ENCODE data around the gene CTU2.

DNA sequence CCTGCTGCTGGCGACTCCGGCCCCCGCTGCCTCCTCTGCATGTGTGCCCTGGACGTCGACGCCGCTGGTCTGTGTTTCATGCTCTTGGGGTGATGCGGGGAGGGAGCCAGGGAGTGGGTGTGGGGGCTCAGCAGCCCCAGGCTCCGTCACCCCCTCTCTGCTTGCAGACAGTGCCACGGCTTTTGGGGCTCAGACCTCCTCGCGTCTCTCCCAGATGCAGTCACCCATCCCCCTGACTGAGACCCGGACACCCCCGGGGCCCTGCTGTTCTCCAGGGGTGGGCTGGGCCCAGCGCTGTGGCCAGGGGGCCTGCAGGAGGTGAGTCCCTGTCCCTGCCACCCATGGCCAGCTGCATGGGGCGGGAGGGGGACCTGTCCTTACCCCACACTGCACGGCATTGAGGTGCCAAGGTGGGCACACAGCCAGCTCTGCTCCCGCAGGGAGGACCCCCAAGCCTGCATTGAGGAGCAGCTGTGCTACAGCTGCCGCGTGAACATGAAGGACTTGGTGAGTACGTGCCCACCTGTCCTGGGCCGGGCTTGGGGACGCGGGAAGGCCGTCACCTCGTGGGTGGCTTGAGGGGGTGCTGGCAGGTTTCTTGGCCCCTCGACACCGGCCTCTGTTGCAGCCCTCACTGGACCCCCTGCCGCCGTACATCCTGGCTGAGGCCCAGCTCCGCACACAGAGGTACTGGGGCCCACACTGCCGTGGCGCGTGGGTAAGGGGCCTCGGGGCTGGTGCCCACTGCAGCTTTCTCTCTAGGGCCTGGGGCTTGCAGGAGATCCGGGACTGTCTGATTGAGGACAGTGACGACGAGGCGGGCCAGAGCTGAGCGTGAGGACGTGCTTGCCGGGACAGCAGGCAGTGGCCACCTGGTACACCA is 8.4 kb downstream of the CTU2 start:
- TF ChIP-seq EZH2 (IDR thresholded peaks at IDR 0.05; ENCODE audit: borderline replicate concordance, insufficient read depth, low read depth, low read length, poor library complexity, severe bottlenecking), result no peak
- TF ChIP-seq, protein P1, sequence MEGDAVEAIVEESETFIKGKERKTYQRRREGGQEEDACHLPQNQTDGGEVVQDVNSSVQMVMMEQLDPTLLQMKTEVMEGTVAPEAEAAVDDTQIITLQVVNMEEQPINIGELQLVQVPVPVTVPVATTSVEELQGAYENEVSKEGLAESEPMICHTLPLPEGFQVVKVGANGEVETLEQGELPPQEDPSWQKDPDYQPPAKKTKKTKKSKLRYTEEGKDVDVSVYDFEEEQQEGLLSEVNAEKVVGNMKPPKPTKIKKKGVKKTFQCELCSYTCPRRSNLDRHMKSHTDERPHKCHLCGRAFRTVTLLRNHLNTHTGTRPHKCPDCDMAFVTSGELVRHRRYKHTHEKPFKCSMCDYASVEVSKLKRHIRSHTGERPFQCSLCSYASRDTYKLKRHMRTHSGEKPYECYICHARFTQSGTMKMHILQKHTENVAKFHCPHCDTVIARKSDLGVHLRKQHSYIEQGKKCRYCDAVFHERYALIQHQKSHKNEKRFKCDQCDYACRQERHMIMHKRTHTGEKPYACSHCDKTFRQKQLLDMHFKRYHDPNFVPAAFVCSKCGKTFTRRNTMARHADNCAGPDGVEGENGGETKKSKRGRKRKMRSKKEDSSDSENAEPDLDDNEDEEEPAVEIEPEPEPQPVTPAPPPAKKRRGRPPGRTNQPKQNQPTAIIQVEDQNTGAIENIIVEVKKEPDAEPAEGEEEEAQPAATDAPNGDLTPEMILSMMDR (IDR thresholded peaks at IDR 0.05), result no peak
